IMR-90 (cell line): ENCODE measurements around the gene TNRC18. TPM values are rescaled to one million over a fixed set of nuclear protein-coding genes. Genes with fewer than 3 reads are reported as not detected.

Experiments
- ATAC-seq: fragments of 200-7000 bp; cut with Tn5 transposase; 2 replicates; pipeline ENCODE4 v1.9.1; 2020; ENCODE audit warnings: low read depth, mild to moderate bottlenecking, moderate library complexity
- BruUV-seq: library from RNA; stranded (reverse); fragments of 400-500 nt; replicated peaks from 2 replicates; lab custom pipeline; 2021; lab: Mats Ljungman, UMichigan
- CTCF ChIA-PET: fragments of 300-600 bp; formaldehyde crosslinking; extraction: SDS; loops from one replicate; lab custom pipeline; 2021; ENCODE audit warnings: antibody characterized with exemption; lab: Yijun Ruan, JAX
- POLR2A ChIA-PET: fragments of 300-600 bp; sonication (Branson Sonifier 250); formaldehyde crosslinking; loops from one replicate; lab custom pipeline; 2022; ENCODE audit warnings: antibody characterized with exemption; ENCODE audit not compliant: unreplicated experiment; lab: Charles Lee
- DNase-seq: peaks from one replicate; pipeline ENCODE4 v3.0.0; 2013
- H2AFZ ChIP-seq: replicated peaks from 2 replicates; pipeline ENCODE3; 2013; ENCODE audit warnings: low read length, mild to moderate bottlenecking; ENCODE audit not compliant: poor library complexity
- H2AK5ac ChIP-seq: 2 replicates; pipeline ENCODE4 v1.6.1; 2013; ENCODE audit warnings: low read depth, low read length, inconsistent platforms
- H2AK9ac ChIP-seq: replicated peaks from 2 replicates; pipeline ENCODE3; 2013; ENCODE audit warnings: mild to moderate bottlenecking, low read depth, low read length, moderate library complexity; ENCODE audit not compliant: poor library complexity
- H2BK120ac ChIP-seq: 2 replicates; pipeline ENCODE4 v1.6.1; 2013; ENCODE audit warnings: low read depth, low read length, inconsistent platforms
- H2BK15ac ChIP-seq: 3 replicates; pipeline ENCODE4 v1.6.1; 2013; ENCODE audit warnings: low read depth, low read length, inconsistent platforms
- H2BK20ac ChIP-seq: 2 replicates; pipeline ENCODE4 v1.6.1; 2013; ENCODE audit warnings: low read depth, mild to moderate bottlenecking, inconsistent platforms, low read length, moderate library complexity
- H2BK5ac ChIP-seq: 2 replicates; pipeline ENCODE4 v1.6.1; 2013; ENCODE audit warnings: mild to moderate bottlenecking, low read depth, low read length, inconsistent platforms; ENCODE audit not compliant: poor library complexity, severe bottlenecking
- H3K14ac ChIP-seq: replicated peaks from 2 replicates; pipeline ENCODE4 v1.6.1; 2013; ENCODE audit warnings: low read depth, low read length, inconsistent platforms
- H3K18ac ChIP-seq: 2 replicates; pipeline ENCODE4 v1.6.1; 2013; ENCODE audit warnings: low read depth, low read length, control low read depth
- H3K23ac ChIP-seq: 2 replicates; pipeline ENCODE4 v1.6.1; 2013; ENCODE audit warnings: low read depth, low read length, inconsistent platforms
- H3K27ac ChIP-seq: 2 replicates; pipeline ENCODE4 v1.5.1; 2013; ENCODE audit warnings: mild to moderate bottlenecking, control low read depth, low read length; ENCODE audit not compliant: insufficient read depth
- H3K27me3 ChIP-seq: 2 replicates; pipeline ENCODE4 v1.6.1; 2013; ENCODE audit warnings: low read length; ENCODE audit not compliant: control insufficient read depth, insufficient read depth
- H3K36me3 ChIP-seq: 2 replicates; pipeline ENCODE4 v1.6.1; 2013; ENCODE audit warnings: low read length, mixed read lengths; ENCODE audit not compliant: control insufficient read depth, insufficient read depth
- H3K4ac ChIP-seq: 2 replicates; pipeline ENCODE4 v1.6.1; 2013; ENCODE audit warnings: low read depth, low read length, inconsistent platforms
- H3K4me1 ChIP-seq: 2 replicates; pipeline ENCODE4 v1.6.1; 2013; ENCODE audit warnings: low read length, mixed read lengths; ENCODE audit not compliant: control insufficient read depth, insufficient read depth
- H3K4me2 ChIP-seq: 2 replicates; pipeline ENCODE4 v1.6.1; 2013; ENCODE audit warnings: low read depth, mild to moderate bottlenecking, control low read depth, low read length, moderate library complexity
- H3K4me3 ChIP-seq: 2 replicates; pipeline ENCODE4 v1.5.1; 2013; ENCODE audit warnings: low read depth, mild to moderate bottlenecking, control low read depth, low read length, moderate library complexity; ENCODE audit not compliant: insufficient read depth
- H3K56ac ChIP-seq: 2 replicates; pipeline ENCODE4 v1.6.1; 2013; ENCODE audit warnings: low read length, inconsistent platforms; ENCODE audit not compliant: insufficient read depth; ENCODE audit errors: extremely low read depth
- H3K79me1 ChIP-seq, 2 experiments: 2 replicates each; pipeline ENCODE4 v1.6.1; 2013; ENCODE audit warnings: low read length in 2 of 2, inconsistent platforms in 1 of 2, low read depth in 1 of 2
- H3K9ac ChIP-seq: 2 replicates; pipeline ENCODE4 v1.6.1; 2013; ENCODE audit warnings: low read depth, low read length, control low read depth
- H3K9me1 ChIP-seq: 2 replicates; pipeline ENCODE4 v1.6.1; 2013; ENCODE audit warnings: low read length, inconsistent platforms; ENCODE audit not compliant: insufficient read depth
- H3K9me3 ChIP-seq: 2 replicates; pipeline ENCODE4 v1.6.1; 2013; ENCODE audit warnings: low read length; ENCODE audit not compliant: control insufficient read depth, insufficient read depth
- H4K20me1 ChIP-seq: 2 replicates; pipeline ENCODE4 v1.6.1; 2013; ENCODE audit warnings: low read length, inconsistent platforms; ENCODE audit not compliant: insufficient read depth
- H4K5ac ChIP-seq: 2 replicates; pipeline ENCODE4 v1.6.1; 2013; ENCODE audit warnings: mild to moderate bottlenecking, low read depth, low read length, control low read depth
- H4K8ac ChIP-seq, 2 experiments: 2 replicates each; pipeline ENCODE4 v1.6.1; 2013; ENCODE audit warnings: low read depth in 2 of 2, low read length in 2 of 2, control low read depth in 1 of 2, inconsistent platforms in 1 of 2
- H4K91ac ChIP-seq: 2 replicates; pipeline ENCODE4 v1.6.1; 2013; ENCODE audit warnings: low read depth, low read length, inconsistent platforms; ENCODE audit not compliant: insufficient read depth
- BHLHE40 ChIP-seq: fragments of 150-350 bp; IDR thresholded peaks from 2 replicates; pipeline ENCODE4 v1.6.1; 2016; ENCODE audit warnings: mild to moderate bottlenecking, low read depth, low read length
- MXI1 ChIP-seq: IDR thresholded peaks from 2 replicates; pipeline ENCODE4 v1.6.1; 2012; ENCODE audit warnings: low read depth, mild to moderate bottlenecking, low read length, moderate library complexity, borderline replicate concordance
- POLR2A ChIP-seq: IDR thresholded peaks from 2 replicates; pipeline ENCODE4 v1.6.1; 2012; ENCODE audit warnings: mild to moderate bottlenecking, low read depth, low read length
- RAD21 ChIP-seq: IDR thresholded peaks from 2 replicates; pipeline ENCODE4 v1.6.1; 2012; ENCODE audit warnings: low read length, improper control_type of control experiment
- RFX5 ChIP-seq: IDR thresholded peaks from 2 replicates; pipeline ENCODE4 v1.8.0; 2012; ENCODE audit warnings: low read depth, mild to moderate bottlenecking, low read length, moderate library complexity
- SMC3 ChIP-seq: fragments of 150-350 bp; IDR thresholded peaks from 2 replicates; pipeline ENCODE4 v1.6.1; 2016; ENCODE audit warnings: low read depth, mild to moderate bottlenecking, antibody characterized with exemption, low read length, moderate library complexity
- WGBS, 2 experiments: methylation state at CpG; one replicate each; pipeline versions ENCODE4 v1.1.5 to v1.1.7; 2013; ENCODE audit warnings: missing lambda C conversion rate in 2 of 2; ENCODE audit not compliant: insufficient read length in 1 of 2; ENCODE audit errors: extremely low coverage in 2 of 2; 5-methylcytosine and 5-hydroxymethylcytosine counted together
- dilution Hi-C: fragments of 300-500 bp; cut with HindIII; formaldehyde crosslinking; loops from one replicate; pipeline ENCODE4 v1.14.3; 2018; ENCODE audit warnings: low sequenced_read_pairs; ENCODE audit not compliant: unreplicated experiment
- in situ Hi-C: fragments of 300-500 bp; cut with MboI; formaldehyde crosslinking; loops from 3 replicates; pipeline ENCODE4 v1.14.3; 2019; ENCODE audit warnings: low sequenced_read_pairs, inconsistent platforms, mixed read lengths
- intact Hi-C: fragments of 100-400 bp; cut with micrococcal nuclease; formaldehyde crosslinking; loops from 2 replicates; pipeline ENCODE4 v1.10.0; 2022
- polyA plus RNA-seq, 3 experiments: library from polyadenylated mRNA; depleted of rRNA; stranded (reverse); fragments of >200 nt; gene quantifications; 2 replicates each; pipeline ENCODE4 v1.2.3, GENCODE V29; 2012; ENCODE audit warnings: low replicate concordance in 1 of 3
- total RNA-seq: library from RNA; depleted of rRNA; stranded (reverse); fragments of >200 nt; gene quantifications from 2 replicates; pipeline ENCODE4 v1.2.3, GENCODE V29; 2012

Gene TNRC18
- total and polyA plus RNA-seq, 2 of the 4 experiments (the other 2 are of a cell fraction) = 4.7 to 29.6 TPM

GRCh38 chr7:5345171-5345570 lies 78.5 kb downstream of the TNRC18 start:
- Histone ChIP-seq H2AK5ac (no peak overlapping the region), H3K56ac (no peak overlapping the region), H4K91ac (no peak overlapping the region), H3K4me2 (no peak overlapping the region), H2BK20ac (no peak overlapping the region), H3K14ac (no peak overlapping the region), H3K79me1 (peaks cover 4 to 39% of the 10 kb centered on the region in 2 experiments; a peak in 3 of 4 replicates), H2AK9ac (no peak overlapping the region), H4K8ac (no peak overlapping the region), H3K9ac (no peak overlapping the region), H3K36me3 (peaks cover 71% of the 10 kb centered on the region), H3K4me3 (no peak overlapping the region), H3K27ac (no peak overlapping the region), H2AFZ (no peak overlapping the region), H3K18ac (no peak overlapping the region), H2BK15ac (no peak overlapping the region), H3K23ac (no peak overlapping the region), H3K4me1 (no peaks in the 10 kb centered on the region), H3K9me3 (peaks cover 5% of the 10 kb centered on the region; the same call in 1 of the 2 replicates), H3K4ac (no peak overlapping the region), H2BK120ac (no peak overlapping the region), H3K27me3 (no peaks in the 10 kb centered on the region), H4K5ac (no peak overlapping the region), H2BK5ac (no peak overlapping the region), H3K9me1 (no peaks in the 10 kb centered on the region), H4K20me1 (peaks cover 25% of the 10 kb centered on the region)
- no TSS peak for BruUV-seq
- CTCF ChIA-PET = no interaction called here
- POLR2A ChIA-PET = no interaction called here
- TF ChIP-seq BHLHE40 = no peak
- no peak for TF ChIP-seq MXI1
- no peak for TF ChIP-seq RAD21
- no peak for TF ChIP-seq SMC3
- no peak for TF ChIP-seq RFX5
- TF ChIP-seq POLR2A = no peak
- DNase-seq = no peak
- ATAC-seq = no peak
- no CpG with 5 or more reads among the region's 13 CpGs for WGBS, 2 experiments
- dilution Hi-C loops (no loop called here), intact Hi-C loops (no loop called here), in situ Hi-C loops (no loop called here)
